ENCODE data around the gene SHC2.
"Not testable (repeated sequence)": the region's sequence is repeated elsewhere in the genome, so short reads cannot be mapped to it uniquely, and the experiment has no call there.

SHC2 gene

DNA sequence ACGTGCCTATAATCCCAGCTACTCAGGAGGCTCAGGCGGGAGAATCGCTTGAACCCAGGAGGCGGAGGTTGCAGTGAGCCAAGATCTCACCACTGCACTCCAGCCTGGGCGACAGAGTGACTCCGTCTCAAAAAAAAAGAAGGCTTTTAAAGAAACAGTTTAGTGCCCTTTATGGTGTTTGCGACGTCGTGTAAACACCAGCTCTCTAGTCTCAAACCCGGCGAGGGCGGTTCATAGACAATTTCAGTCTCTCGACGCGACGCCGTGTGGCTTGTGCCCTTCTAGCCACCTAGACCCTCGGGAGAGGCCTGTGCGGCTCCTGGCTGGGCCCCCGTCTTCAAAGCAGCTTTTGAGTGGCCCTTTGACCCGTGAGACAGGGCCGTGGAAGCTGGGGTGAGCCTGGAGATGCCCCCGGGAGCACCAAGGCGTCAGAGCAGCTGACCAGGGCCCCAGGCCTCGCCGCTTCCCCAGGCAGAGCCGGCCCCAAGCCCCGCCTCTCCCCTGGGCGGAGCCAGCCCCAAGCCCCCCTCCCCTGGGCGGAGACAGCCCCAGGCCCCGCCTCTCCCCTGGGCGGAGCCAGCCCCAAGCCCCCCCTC, 30.4 kb upstream of the SHC2 start:
- DNase-seq, result peak; percentile 19

DNA sequence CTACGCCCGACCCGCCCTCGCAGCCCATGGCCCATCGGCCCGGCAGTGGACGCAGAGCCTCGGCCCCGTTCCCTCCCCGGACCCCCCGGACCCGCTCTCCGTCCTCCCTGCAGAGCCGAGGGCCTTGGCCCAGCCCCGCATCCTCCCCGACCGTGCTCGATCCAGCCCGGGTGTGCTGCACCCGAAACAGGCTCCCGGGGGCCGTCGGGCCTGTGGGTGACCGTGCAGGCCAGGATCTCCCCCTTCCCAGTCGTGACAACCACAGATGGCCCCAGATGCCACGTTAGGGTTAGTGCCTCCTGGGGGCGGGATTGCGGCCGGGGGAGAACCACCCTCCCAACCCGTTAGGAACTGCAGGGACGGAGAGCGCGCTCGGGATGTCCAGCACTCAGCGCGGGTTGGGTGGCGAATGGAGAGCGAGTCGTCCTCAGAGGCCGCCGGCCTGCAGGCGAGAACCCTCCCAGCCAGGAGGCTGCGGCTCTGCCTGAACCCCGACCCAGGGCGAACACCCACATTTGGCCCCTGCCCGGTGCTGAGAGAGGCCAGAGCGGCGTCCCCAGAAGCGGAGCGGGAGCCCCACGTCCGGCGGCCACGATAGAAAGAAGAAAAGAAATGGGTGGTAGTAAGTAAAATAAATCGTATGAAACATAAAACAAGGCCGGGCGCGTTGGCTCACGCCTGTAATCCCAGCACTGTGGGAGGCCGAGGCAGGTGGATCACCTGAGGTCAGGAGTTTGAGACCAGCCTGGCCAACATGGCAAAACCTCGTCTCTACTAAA, 28.8 kb upstream of the SHC2 start:
- DNase-seq, result no peak

DNA sequence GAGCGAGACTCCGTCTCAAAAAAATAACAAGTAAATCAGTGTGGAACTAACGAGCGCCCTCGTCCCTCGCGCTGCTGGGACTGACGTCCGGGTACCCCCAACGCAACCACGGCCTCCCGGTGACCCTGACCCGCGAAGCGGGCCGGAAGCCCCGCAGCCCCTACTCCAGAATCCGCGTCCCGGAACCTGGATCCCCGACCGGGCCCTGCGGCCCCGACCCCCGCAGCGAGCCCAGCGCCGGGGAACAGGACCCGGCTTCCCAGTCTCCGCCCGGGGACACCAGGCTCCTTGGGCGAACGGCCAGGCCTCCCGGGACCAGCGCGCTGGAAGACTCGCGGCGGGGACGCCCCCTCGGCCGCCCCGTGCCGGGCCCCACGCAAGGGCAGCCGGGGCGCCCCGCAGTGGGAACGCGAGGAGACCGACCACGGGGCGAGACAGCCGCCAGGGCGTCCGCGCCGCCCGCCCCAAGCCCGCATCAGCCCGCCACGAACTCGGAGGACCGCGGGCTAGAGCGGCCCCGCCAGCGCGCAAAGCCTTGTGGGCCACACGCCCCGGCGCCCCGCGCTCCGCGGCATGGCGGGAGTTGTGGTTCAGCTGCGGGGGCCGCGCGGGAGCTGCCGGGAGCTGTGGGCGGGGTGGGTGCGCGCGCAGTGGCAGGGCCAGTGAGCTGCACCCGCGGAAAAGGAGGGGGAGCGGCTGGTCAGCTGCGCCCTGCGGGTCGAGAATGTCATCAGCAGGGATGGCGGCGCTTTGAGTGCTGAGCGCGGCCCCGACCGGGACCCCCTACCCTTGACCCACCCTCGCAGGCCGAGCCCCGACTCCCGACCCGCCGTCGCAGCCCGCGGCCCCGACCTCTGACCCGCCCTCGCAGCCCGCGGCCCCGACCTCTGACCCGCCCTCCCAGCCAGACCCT, 27.9 kb upstream of the SHC2 start:
- peak; percentile 92 for DNase-seq

DNA sequence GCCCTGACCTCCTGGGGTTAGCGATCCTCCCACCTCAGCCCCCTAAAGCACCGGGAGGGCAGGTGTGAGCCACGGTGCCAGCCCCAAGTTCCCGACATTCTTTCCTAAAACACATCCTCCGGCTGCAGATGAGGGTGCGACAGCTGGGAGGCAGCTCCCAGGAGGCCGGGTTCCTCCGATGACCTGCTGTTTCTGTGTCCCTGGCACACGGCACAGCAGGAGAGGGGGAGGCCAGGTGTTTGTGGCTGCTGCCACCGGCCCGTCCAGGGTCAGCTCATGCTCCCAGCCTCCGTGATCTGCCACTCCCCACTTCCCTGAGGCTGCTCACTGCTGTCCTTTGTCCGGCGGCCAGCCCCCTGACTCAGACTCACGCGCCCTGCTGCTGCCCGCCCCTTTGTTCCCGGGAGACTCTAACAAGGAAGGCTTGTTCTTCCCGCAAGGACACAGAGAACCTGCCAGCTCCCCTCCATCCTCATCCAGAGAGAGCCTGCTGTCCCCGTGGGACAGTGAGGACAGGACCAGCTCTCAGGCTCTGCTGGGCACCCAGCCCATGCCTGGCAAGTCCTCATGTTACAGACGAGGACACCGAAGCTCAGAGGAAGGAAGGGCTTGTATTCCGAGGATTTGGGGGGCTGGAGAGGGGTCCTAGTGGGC, 24.9 kb upstream of the SHC2 start:
- peak; percentile 34 for DNase-seq

GRCh38 chr19:485077-485476, 24.2 kb upstream of the SHC2 start:
- no peak for DNase-seq

DNA sequence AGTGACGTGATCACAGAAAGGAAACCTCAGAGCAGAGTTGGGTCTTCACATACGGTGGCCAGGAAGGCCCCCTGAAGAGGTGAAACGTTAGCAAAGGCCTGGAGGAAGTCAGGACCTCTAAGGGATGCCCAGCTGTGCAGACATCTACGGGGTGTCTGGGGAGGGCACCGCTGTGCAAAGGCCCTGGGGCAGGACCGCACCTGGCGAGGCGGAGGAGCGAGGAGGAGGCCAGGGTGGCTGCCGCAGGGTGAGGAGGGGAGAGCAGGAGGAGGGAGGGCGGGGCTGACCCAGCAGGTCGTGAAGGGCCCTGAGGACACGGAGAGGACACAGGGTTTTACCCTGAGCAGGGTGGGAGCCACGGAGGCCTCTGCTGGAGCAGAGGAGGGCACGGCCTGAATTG, 23.7 kb upstream of the SHC2 start:
- no peak for DNase-seq

DNA sequence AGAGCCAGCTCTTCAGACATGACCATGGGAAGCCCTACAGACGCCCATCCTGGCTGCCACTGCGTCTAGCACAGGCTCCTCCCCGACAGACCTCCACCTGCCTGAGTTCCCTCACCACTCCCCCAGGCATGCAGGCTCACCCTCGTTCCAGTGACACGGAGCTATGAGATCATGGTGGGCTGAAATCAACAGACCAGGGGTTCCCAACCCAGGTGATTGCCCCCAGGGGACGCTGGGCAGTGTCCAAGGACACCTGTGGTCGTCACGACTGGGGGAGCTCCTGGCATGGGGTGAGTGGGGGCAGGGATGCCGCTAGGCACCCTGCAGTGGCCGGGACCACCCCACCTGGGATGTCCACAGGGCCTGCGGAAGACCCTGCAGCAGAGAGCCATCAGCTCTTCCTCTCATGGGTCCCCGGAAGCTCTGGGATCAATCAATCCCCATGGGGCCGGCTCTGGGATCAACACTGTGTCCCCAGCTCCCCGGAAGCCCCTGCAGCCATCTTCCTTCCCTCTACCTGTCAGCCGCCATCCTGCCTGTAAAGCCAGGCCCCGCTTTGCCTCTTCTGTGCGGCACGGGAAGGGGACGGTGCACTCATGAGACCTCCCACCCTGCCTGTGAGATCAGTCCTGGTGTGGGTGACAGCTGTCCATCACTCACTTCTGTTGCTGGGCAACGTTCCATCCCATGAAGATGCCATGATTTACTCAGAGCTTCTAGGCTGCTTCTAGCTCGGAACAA, 22.7 kb upstream of the SHC2 start:
- no peak for DNase-seq

GRCh38 chr19:482186-483041, 21.6 kb upstream of the SHC2 start:
- DNase-seq, result no peak

DNA sequence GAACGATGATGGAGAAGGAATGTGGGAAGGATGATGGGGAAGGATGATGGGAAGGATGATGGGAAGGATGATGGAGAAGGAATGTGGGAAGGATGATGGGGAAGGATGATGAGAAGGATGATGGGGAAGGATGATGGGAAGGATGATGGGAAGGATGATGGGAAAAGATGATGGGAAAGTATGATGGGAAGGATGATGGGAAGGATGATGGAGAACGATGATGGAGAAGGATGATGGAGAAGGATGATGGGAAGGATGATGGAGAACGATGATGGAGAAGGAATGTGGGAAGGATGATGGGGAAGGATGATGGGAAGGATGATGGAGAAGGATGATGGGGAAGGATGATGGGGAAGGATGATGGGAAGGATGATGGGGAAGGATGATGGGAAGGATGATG, 20.3 kb upstream of the SHC2 start:
- not testable (repeated sequence) for DNase-seq

GRCh38 chr19:480016-480855, 19.4 kb upstream of the SHC2 start:
- DNase-seq, result no peak

GRCh38 chr19:478976-479375, 18.1 kb upstream of the SHC2 start:
- no peak for DNase-seq

GRCh38 chr19:478236-478903, 17.5 kb upstream of the SHC2 start:
- DNase-seq, result no peak

- no peak for DNase-seq
Measured at GRCh38 chr19:475360-475759, 14.5 kb upstream of the SHC2 start.

GRCh38 chr19:474126-475078, 13.6 kb upstream of the SHC2 start:
- no peak for DNase-seq

- no peak for DNase-seq
Measured at GRCh38 chr19:472005-472858, 11.4 kb upstream of the SHC2 start.

DNA sequence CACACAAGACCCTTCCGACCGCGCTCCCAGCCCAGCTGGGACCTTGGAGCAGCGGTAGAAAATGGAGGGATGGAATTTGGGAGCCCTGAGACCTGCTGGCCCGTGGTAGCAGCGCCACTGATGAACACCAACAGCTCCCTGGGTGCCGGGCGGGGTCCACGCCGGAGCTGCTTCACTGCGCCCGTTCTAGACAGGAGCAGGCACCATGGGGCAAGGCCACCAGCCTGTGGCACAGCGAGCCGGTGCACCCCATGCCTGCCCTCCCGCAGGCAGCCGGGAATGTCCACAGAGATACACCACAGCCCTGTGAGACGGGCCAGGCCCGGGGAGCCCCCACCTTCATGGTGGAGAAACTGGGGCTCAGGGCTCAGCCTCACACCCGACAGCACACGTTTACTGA, 9.9 kb upstream of the SHC2 start:
- no peak for DNase-seq

DNA sequence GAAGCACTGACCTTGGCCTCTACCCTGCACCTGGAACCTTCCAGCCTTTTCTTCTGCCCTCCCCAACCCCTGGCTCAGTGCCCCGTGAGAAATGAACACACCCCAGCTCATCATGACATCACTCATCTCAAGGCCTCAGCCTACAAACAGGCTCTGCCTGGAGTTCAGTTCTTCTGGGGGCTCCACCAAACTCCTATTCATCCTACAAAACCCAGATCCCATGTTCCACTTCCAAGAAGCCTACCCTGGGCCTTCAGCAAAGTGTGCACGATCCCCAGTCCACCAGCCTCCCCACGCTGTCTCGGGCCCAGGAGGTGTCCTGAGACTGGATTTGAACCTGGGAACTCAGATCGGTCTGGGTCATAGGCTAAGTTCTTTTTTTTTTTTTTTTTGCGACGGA, 9.0 kb upstream of the SHC2 start:
- no peak for DNase-seq
